ENCODE results near the gene ESRRA. TPM values are rescaled to one million over a fixed set of nuclear protein-coding genes. Genes with fewer than 3 reads are reported as not detected.
A peak's percentile ranks its signal among the peaks of the same experiment; 100 is the strongest.

Gene ESRRA
- total and polyA plus RNA-seq, 2 of the 13 experiments (the other 11 are each of a cell fraction or from before 2014, with no cell fraction given): 18.1 to 36.3 TPM

- TF ChIP-seq KIAA2018 (CRISPR knock-in tag; IDR thresholded peaks at IDR 0.05; ENCODE audit: borderline replicate concordance) (0 out of 2 replicates have a peak, but pooled peaks have one; percentile 33), ZNF484 (CRISPR knock-in tag; IDR thresholded peaks at IDR 0.05; ENCODE audit: borderline replicate concordance, low read depth) (no peak), GLMP (CRISPR knock-in tag; IDR thresholded peaks at IDR 0.05; ENCODE audit: borderline replicate concordance) (no peak), ETV5 (CRISPR knock-in tag; IDR thresholded peaks at IDR 0.05; ENCODE audit: borderline replicate concordance) (peak; percentile 73), ZNF407 (CRISPR knock-in tag; IDR thresholded peaks at IDR 0.05; ENCODE audit: not compliant biosample characterization) (peak; percentile 54), TOE1 (CRISPR knock-in tag; IDR thresholded peaks at IDR 0.05) (no peak), CEBPB (IDR thresholded peaks at IDR 0.05; ENCODE audit: borderline replicate concordance, low read depth, low read length) (0 out of 2 replicates have a peak, but pooled peaks have one; percentile 23), ZNF253 (CRISPR knock-in tag; IDR thresholded peaks at IDR 0.05; ENCODE audit: borderline replicate concordance) (no peak), MBD4 (IDR thresholded peaks at IDR 0.05; ENCODE audit: borderline replicate concordance, low read length) (no peak), KDM1A (CRISPR knock-in tag; IDR thresholded peaks at IDR 0.05) (peak; percentile 50; the same call in 1 of the 2 replicates), KAT8 (CRISPR knock-in tag; IDR thresholded peaks at IDR 0.05) (no peak)
Observed at GRCh38 chr11:64268893-64269539, 36.3 kb upstream of the ESRRA start (continued).
